ENCODE data around the gene DAZAP1. TPM values are rescaled to one million over a fixed set of nuclear protein-coding genes. Genes with fewer than 3 reads are reported as not detected.

DAZAP1 gene
- total RNA-seq, 1 experiment from 2014 or later, result 246 TPM

DNA sequence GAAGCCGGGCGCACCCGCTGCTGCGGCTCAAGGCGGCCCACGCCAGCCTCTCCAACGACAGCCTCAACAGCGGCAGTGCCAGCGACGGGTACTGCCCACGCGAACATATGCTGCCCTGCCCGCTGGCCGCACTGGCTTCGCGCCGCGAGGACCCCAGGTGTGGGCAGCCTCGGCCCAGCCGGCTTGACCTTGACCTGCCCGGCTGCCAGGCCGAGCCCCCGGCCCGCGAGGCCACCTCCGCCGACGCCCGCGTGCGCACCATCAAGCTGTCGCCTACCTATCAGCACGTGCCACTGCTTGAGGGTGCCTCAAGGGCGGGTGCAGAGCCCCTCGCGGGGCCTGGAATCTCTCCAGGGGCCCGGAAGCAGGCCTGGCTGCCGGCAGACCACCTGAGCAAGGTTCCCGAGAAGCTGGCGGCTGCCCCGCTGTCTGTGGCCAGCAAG, 58.7 kb downstream of the DAZAP1 start:
- H3K4me1 Mint-ChIP-seq (ENCODE audit: insufficient read depth, unreplicated experiment), result no peaks in the 10 kb centered on the region
- no peak overlapping the region for H3K4me3 Mint-ChIP-seq (ENCODE audit: unreplicated experiment)
- DNase-seq (ENCODE audit: unreplicated experiment), result no peak
- BruUV-seq (replicated peaks), result no TSS peak
- ChIA-PET POLR2A (interaction anchor here (0.6 to 1.2 kb wide), 3 partner anchors 12 to 127 kb away, joined by 3 to 5 read pairs (median 4); partner anchors contain the start of gene MBD3), CTCF (interaction anchor here (0.5 to 1.2 kb wide), 5 partner anchors 8 to 22 kb away, joined by 3 to 4 read pairs (median 3); no protein-coding TSS in a partner anchor)
- intact Hi-C loops (cut with micrococcal nuclease), result no loop called here
- peaks cover 12% of the 10 kb centered on the region for H3K36me3 Mint-ChIP-seq (ENCODE audit: insufficient read depth, unreplicated experiment)
- TF ChIP-seq, protein P1, sequence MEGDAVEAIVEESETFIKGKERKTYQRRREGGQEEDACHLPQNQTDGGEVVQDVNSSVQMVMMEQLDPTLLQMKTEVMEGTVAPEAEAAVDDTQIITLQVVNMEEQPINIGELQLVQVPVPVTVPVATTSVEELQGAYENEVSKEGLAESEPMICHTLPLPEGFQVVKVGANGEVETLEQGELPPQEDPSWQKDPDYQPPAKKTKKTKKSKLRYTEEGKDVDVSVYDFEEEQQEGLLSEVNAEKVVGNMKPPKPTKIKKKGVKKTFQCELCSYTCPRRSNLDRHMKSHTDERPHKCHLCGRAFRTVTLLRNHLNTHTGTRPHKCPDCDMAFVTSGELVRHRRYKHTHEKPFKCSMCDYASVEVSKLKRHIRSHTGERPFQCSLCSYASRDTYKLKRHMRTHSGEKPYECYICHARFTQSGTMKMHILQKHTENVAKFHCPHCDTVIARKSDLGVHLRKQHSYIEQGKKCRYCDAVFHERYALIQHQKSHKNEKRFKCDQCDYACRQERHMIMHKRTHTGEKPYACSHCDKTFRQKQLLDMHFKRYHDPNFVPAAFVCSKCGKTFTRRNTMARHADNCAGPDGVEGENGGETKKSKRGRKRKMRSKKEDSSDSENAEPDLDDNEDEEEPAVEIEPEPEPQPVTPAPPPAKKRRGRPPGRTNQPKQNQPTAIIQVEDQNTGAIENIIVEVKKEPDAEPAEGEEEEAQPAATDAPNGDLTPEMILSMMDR (IDR thresholded peaks at IDR 0.05; ENCODE audit: unreplicated experiment), result no peak
- no peak overlapping the region for H3K27ac Mint-ChIP-seq (ENCODE audit: low read depth, unreplicated experiment)
- H3K27me3 Mint-ChIP-seq (ENCODE audit: insufficient read depth, unreplicated experiment), result no peaks in the 10 kb centered on the region
- no peaks in the 10 kb centered on the region for H3K9me3 Mint-ChIP-seq (ENCODE audit: unreplicated experiment)

DNA sequence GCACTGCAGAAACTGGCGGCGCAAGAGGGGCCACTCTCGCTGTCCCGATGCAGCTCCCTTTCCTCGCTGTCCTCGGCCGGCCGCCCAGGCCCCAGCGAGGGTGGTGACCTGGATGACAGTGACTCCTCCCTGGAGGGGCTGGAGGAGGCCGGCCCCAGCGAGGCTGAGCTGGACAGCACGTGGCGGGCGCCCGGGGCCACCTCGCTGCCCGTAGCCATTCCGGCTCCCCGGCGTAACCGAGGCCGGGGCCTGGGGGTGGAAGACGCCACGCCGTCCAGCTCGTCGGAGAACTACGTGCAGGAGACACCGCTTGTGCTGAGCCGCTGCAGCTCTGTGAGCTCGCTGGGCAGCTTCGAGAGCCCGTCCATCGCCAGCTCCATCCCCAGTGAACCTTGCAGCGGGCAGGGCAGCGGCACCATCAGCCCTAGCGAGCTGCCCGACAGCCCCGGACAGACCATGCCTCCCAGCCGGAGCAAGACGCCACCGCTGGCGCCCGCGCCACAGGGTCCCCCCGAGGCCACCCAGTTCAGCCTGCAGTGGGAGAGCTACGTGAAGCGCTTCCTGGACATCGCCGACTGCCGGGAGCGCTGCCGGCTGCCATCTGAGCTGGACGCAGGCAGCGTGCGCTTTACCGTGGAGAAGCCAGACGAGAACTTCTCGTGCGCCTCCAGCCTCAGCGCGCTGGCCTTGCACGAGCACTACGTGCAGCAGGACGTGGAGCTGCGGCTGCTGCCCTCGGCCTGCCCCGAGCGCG, 59.3 kb downstream of the DAZAP1 start:
- Mint-ChIP-seq H3K4me1 (ENCODE audit: insufficient read depth, unreplicated experiment) (no peaks in the 10 kb centered on the region), H3K36me3 (ENCODE audit: insufficient read depth, unreplicated experiment) (peaks cover 12% of the 10 kb centered on the region), H3K27me3 (ENCODE audit: insufficient read depth, unreplicated experiment) (no peaks in the 10 kb centered on the region), H3K4me3 (ENCODE audit: unreplicated experiment) (no peak overlapping the region), H3K27ac (ENCODE audit: low read depth, unreplicated experiment) (no peak overlapping the region), H3K9me3 (ENCODE audit: unreplicated experiment) (no peaks in the 10 kb centered on the region)
- ChIA-PET CTCF (interaction anchor here (0.8 to 1.2 kb wide), 3 partner anchors 8 to 21 kb away, joined by 3 to 4 read pairs (median 3); no protein-coding TSS in a partner anchor), POLR2A (interaction anchor here (0.6 to 1.2 kb wide), 3 partner anchors 8 to 126 kb away, joined by 3 to 4 read pairs (median 3); partner anchors contain the start of gene MBD3)
- no peak for DNase-seq (ENCODE audit: unreplicated experiment)
- BruUV-seq (replicated peaks), result no TSS peak
- intact Hi-C loops (cut with micrococcal nuclease), result no loop called here
- TF ChIP-seq, protein P1 (IDR thresholded peaks at IDR 0.05; ENCODE audit: unreplicated experiment), result no peak

DNA sequence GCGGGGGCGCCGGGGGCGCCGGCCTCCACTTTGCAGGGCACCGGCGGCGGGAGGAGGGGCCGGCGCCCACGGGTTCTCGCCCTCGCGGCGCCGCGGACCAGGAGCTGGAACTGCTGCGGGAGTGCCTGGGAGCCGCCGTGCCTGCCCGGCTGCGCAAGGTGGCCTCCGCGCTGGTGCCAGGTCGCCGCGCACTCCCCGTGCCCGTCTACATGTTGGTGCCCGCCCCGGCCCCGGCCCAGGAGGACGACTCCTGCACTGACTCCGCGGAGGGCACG, 59.8 kb downstream of the DAZAP1 start:
- ChIA-PET POLR2A (interaction anchor here (0.8 kb wide), 1 partner anchor 9 kb away, joined by 3 read pairs; no protein-coding TSS in a partner anchor), CTCF (interaction anchor here (1.1 kb wide), 1 partner anchor 22 kb away, joined by 4 read pairs; no protein-coding TSS in a partner anchor)
- intact Hi-C loops (cut with micrococcal nuclease), result no loop called here
- DNase-seq (ENCODE audit: unreplicated experiment), result no peak
- Mint-ChIP-seq H3K9me3 (ENCODE audit: unreplicated experiment) (no peaks in the 10 kb centered on the region), H3K4me1 (ENCODE audit: insufficient read depth, unreplicated experiment) (no peaks in the 10 kb centered on the region), H3K4me3 (ENCODE audit: unreplicated experiment) (no peak overlapping the region), H3K36me3 (ENCODE audit: insufficient read depth, unreplicated experiment) (peaks cover 12% of the 10 kb centered on the region), H3K27me3 (ENCODE audit: insufficient read depth, unreplicated experiment) (no peaks in the 10 kb centered on the region), H3K27ac (ENCODE audit: low read depth, unreplicated experiment) (no peak overlapping the region)
- no TSS peak for BruUV-seq (replicated peaks)
- TF ChIP-seq, protein P1 (IDR thresholded peaks at IDR 0.05; ENCODE audit: unreplicated experiment), result no peak

DNA sequence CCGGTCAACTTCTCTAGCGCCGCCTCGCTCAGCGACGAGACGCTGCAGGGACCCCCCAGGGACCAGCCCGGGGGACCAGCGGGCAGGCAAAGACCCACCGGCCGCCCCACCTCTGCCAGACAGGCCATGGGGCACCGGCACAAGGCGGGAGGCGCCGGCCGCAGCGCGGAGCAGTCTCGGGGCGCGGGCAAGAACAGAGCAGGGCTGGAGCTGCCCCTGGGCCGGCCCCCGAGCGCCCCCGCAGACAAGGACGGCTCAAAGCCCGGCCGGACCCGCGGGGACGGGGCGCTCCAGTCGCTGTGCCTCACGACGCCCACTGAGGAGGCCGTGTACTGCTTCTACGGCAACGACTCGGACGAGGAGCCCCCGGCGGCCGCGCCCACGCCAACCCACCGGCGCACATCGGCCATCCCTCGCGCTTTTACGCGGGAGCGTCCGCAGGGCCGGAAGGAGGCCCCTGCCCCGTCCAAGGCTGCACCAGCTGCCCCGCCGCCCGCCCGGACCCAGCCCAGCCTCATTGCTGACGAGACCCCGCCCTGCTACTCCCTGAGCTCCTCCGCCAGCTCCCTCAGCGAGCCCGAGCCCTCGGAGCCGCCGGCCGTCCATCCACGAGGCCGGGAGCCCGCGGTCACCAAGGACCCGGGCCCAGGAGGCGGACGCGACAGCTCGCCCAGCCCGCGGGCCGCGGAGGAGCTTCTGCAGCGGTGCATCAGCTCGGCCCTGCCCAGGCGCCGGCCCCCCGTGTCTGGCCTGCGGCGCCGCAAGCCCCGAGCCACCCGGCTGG, 60.3 kb downstream of the DAZAP1 start:
- no peaks in the 10 kb centered on the region for H3K9me3 Mint-ChIP-seq (ENCODE audit: unreplicated experiment)
- no peaks in the 10 kb centered on the region for H3K27me3 Mint-ChIP-seq (ENCODE audit: insufficient read depth, unreplicated experiment)
- H3K27ac Mint-ChIP-seq (ENCODE audit: low read depth, unreplicated experiment), result no peak overlapping the region
- H3K4me3 Mint-ChIP-seq (ENCODE audit: unreplicated experiment), result no peak overlapping the region
- TF ChIP-seq, protein P1 (IDR thresholded peaks at IDR 0.05; ENCODE audit: unreplicated experiment), result no peak
- no peaks in the 10 kb centered on the region for H3K4me1 Mint-ChIP-seq (ENCODE audit: insufficient read depth, unreplicated experiment)
- BruUV-seq (replicated peaks), result no TSS peak
- DNase-seq (ENCODE audit: unreplicated experiment), result no peak
- peaks cover 12% of the 10 kb centered on the region for H3K36me3 Mint-ChIP-seq (ENCODE audit: insufficient read depth, unreplicated experiment)
- ChIA-PET POLR2A (interaction anchor here (0.8 kb wide), 1 partner anchor 9 kb away, joined by 3 read pairs; no protein-coding TSS in a partner anchor), CTCF (interaction anchor here (1.1 kb wide), 1 partner anchor 22 kb away, joined by 4 read pairs; no protein-coding TSS in a partner anchor)
- intact Hi-C loops (cut with micrococcal nuclease), result no loop called here
